Measurements from ENCODE around the gene FLACC1.
"Not testable (repeated sequence)": the region's sequence is repeated elsewhere in the genome, so short reads cannot be mapped to it uniquely, and the experiment has no call there.

Gene FLACC1

DNA sequence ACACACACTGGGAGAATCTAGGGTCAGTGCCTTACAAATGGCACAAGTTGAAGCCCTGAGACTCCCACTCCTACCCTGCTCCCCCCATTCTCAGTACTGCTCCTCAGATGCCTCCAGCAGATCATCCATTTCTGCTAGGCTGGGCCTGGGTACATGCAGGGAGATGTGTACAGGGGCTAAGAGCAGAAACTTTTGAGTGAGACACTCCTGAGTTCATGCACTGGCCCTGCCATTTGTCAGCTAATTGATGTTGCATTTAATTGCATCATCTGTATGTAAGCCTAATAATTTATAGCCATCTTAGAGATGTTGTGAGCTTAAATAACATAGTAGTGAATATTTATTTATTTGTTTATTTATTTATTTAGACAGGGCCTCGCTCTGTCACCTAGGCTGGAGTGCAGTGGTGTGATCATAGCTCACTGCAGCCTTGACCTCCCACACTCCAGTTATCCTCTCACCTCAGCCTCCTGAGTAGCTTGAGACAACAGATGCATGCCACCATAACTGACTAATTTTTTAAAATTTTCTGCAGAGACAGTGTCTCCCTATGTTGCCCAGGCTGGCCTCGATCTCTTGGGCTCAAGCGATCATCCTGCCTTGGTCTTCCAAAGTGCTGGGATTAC lies 101.6 kb downstream of the FLACC1 start:
- DNase-seq (ENCODE audit: low spot score), result no peak

DNA sequence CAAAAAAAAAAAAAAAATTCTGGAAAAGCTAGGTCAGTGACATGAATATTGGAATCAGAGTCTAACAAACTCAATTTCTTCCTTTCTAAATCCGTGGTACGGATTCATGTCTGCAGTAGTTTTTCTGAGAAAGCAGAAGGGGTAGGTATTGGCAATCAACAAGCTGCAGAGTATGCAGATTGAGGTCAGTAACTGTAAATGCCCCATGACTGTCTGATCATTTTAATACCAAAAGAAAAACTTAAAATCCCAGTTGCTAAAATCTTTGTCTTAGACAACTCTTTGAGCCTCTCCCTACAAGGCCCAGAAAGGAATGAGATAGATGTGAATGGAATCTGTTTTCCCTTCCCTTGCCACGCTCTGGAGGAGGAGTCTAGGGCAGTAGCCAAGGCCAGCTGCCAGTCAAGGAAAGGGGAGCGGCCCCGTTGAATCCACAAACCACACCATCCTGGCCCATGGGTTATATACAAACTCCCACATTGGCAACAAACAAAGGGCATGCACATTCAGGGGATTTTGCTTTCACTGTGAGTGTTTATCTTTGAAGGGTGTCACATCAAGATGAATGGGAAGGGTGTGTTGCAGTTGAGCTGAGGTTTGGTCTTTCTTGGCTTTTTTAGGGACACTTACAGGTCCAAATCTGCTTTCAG lies 102.9 kb downstream of the FLACC1 start:
- DNase-seq (ENCODE audit: low spot score), result no peak

DNA sequence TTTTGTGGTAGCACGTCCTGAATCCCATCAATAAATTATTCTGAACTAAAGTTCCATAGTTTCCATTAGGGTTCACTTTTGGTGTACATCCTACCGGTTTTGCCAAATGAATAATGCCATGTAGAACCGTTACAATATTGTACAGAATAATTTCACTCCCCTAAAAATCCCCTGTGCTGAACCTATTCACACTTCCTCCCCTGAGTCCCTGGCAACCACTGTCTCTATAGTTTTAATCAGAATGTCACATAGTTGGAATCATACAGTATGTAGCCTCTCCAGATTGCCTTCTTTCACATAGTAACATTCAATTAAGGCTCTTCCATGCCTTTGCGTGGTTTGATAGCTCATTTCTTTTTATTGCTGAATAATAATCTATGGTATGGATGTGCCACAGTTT lies 106.4 kb downstream of the FLACC1 start:
- no peak for DNase-seq (ENCODE audit: low spot score)

- no peak for DNase-seq (ENCODE audit: low spot score)
Observed at GRCh38 chr2:201249889-201250288, 107.3 kb downstream of the FLACC1 start.

DNA sequence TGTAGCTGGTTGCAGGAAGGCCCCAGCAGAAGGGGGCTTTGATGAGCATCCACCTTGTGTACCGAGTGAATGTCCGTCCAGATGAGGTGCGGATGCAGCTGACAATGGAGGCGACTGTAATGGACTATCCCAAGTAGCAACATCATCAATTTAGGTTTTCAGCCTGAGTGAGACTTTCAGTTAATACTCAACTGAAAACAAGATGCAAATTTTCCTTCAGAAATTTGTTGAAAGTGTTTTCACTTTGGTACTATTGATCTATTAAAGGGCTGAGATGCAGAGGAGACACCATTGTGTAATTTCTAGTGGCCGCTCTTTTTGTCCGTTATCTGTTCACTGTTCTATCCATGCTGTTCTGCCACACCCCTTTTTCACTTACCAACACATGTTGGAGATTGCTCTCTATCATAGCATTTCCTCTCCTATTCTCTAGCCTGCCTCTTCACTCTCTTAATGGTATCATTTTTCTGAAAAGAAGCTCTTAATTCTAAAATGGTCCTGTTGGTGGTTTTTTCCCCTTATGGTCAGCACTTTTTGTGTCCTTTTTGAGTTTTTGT lies 108.8 kb downstream of the FLACC1 start:
- DNase-seq (ENCODE audit: low spot score), result no peak

DNA sequence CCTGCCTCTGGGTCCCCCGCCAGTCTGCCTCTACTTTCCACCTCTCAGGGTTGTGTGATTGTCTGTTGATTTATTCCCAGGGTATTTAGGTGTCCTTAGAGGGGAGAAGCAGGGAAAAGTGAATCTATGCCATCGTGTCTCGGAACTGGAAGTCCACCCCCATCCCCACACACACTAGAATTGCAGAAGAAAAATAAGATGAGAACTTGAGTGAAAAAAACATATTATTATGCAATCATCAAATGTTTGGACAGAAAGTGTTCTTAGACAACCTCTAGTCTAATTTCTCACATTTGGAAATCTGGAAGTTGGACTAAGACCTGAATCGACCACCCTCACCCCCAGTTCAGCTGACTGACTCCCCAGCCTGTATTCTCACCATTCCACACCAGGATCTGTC lies 110.9 kb downstream of the FLACC1 start:
- DNase-seq (ENCODE audit: low spot score), result no peak

- no peak for DNase-seq (ENCODE audit: low spot score)
Observed at GRCh38 chr2:201244829-201245228, 112.3 kb downstream of the FLACC1 start.

DNA sequence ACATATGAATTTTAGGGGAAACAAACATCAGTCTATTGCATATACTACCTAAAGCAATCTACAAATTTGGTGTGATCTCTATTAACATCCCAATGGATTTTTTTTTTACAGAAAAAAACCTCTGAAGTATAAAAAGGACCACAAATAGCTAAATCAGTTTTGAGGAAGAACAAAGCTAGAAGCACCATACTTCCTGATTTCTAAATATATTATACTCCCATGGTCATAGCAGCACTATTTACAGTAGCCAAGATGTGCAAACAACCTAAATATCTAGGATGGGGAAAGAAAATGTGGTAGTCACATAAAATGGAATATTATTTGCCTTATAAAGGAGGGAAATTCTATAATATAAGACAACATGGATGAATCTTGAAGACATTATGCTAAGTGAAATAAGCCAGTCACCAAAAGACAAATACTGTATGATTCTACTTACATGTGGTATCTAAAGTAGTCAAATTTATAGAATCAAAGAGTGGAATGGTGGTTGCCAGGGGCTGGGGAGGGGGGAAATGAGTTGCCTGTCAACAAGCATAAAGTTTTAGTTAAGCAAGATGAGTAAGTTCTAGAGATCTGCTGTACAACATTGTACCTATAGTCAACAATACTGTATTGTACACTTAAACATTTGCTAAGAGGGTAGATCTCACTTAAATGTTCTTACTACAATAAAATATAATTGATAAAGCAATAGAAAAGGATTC lies 114.4 kb downstream of the FLACC1 start:
- no peak for DNase-seq (ENCODE audit: low spot score)

GRCh38 chr2:201239167-201239935 lies 117.8 kb downstream of the FLACC1 start:
- DNase-seq (ENCODE audit: low spot score), result not testable (repeated sequence)
